GM18520 (cell line): ENCODE data around the gene PXMP4.

Experiments used
- ATAC-seq: cut with Tn5 transposase; IDR thresholded peaks from one replicate; pipeline ENCODE4 v1.9.1; 2021; ENCODE audit not compliant: unreplicated experiment

Gene PXMP4

DNA sequence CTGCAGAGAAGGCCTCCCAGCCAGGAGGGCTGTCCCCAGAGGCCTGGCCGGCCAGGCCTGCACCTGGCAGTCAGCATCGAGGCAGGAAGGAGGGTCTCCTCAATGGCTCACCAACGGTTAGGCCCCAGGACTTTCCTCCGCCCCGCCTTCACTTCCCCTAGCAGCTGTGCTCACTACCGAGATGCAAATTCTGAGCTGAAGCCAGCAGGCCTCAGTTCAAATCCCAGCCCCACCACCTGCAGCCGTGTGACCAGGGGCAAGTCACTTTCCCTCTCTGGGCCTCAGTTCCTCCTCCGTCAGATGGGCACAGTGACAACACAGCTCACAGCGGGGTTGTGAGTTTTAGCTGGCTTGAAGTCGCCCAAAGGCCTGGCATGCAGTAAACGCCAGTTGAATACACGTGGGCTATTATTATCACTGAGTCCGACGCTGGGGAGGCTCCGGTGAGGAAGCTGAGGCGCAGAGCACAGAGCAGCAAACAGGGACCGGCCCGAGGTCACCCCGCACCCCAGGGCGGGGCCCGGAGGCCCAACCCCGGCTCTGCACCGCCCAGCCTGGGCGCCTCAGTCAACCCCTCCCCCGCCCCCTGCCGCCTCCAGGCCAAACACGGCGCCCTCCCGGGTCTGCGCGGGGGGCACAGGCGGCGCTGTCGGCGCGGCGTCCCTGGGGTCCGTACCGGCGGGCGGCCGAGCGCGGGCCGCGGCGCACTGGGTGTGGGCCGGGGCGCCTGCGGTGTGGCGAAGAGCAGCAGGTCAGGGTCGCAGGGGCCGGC, 34.6 kb downstream of the PXMP4 start:
- peak; percentile 16 for ATAC-seq

DNA sequence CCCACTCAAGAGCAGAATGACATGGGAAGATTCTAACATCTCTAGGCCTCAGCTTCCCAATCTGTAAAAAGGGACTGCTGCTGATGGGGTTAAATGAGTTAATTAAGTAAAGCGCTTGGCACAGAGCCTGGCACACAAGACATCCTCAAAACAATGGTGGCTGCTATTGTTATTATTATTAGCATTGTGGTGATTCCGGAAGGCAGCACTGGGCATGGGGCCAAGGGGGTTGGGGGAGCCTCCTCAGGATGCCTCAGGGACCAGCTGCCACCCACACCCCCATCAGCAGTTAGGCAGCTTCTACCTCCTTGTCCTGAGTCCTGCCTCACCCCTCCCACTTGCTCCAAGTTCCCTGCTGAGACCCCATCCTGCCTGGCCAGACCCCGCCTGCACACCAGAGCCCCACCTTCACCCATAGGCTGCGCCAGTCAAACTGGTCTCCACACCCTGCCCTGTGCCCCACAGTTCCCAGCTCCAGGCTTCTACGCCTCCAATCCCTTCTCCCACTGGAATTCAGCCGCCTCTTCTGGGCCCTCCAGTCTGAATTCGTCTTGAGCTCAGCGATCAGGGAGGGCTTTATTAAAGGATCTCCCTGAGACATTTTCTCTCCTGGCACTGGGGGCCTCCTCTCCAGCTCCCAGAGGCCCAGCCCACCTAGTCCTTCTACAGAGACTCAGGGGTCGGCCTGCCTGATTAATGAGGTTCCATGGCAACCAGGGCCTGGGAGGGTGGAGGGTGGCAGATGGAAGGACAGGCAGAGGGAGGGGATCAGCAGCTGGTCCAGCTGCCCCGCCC, 35.4 kb downstream of the PXMP4 start:
- ATAC-seq = no peak

DNA sequence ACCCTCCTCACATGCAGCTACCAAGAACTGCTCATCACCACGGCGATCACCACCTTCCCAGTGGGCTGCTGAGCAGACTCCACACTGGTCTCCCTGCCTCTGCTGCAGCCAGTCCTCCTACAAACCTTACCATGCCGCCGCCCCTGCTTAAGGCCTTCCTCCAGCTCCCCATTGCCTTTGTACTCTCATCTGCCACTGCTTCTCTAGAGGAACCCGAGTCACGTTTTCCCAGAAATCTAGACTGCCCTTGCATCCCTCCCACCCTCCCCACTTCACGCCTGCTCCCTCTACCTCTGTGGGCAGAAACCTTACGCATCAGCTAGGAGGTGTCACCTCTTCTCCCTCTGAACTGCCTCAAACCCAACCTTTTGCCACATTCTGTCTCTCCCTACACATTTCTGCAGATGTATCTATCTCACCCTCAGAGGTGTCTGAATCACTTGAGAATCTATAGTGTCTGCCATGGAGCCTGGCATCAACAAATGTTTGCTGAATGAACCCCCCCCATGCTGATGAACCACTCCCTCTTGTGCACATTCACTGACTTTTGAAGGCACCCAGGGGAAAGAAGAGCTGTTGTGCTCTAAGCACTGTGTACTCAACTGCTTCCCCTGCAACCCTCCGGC, 38.3 kb downstream of the PXMP4 start:
- ATAC-seq = no peak

DNA sequence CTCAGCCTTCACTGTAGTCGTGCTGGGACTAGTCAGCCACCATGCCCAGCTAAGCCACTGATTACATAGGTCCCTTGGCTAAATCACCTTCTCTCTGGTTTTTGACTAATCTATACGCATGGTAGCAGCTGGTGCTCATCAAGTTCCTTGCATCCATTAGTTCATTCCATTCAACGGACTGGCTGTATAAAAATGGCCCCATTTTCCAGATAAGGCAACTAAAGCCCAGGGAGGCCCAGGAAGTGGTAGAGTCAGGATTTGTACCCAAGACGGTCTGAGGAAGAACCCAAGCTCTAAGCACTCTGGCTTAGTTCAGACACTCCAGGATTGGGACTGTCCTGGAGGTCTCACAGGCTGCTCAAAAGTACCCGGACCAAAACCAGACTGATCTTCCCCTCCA, 38.8 kb downstream of the PXMP4 start:
- ATAC-seq = no peak

DNA sequence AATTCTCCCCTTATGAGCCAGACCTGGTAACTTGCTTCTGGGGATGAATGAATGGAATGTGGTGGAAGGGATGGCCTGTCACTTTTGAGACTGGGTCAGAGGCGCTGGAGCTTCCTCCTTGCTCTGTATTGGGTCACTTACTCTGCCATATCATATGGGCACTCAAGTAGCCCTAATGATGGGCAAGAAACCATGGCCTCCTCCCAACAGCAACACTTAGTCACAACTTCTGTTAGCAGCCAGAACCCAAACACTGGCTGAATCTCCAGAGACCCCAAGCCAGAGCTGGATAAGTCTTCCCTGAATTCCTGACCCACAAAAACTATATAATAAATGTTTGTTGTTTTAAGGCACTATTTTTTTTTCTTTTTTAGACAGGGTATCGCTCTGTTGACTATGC, 39.4 kb downstream of the PXMP4 start:
- no peak for ATAC-seq

DNA sequence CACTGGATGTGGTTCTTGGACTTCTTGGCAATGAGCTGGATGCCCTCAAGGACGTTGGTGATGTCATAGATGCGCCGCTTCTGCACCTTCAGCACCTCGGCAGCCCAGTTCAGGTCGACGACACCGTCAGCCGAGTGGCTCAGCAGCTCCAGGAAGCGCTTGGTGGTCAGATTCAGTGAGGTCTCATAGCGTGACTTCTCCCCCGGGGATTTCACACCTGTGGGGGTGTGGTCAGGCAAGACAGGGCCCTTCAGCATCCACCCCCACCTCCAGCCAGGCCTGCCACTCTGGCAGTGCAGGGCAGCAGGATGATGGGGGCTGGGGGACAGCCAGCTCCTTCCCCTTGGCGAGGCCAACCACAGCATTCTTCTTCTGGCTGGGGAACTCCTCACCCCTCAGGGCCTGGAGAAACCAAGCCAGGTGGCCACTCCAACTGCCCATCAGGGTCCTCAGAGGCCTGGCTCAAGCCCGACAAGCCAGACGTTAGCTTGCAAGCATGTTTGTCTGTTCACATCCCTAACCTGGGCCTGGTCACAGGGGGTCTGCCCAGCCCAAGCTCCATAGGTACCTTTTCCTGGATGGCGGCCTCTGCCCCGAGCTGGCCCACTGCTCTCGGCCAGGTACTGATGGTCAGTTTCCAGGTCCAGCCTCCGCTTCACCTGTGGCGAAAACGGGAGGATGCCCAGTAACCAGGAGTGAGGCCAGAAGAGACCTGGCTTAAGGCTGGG, 40.2 kb downstream of the PXMP4 start:
- no peak for ATAC-seq

DNA sequence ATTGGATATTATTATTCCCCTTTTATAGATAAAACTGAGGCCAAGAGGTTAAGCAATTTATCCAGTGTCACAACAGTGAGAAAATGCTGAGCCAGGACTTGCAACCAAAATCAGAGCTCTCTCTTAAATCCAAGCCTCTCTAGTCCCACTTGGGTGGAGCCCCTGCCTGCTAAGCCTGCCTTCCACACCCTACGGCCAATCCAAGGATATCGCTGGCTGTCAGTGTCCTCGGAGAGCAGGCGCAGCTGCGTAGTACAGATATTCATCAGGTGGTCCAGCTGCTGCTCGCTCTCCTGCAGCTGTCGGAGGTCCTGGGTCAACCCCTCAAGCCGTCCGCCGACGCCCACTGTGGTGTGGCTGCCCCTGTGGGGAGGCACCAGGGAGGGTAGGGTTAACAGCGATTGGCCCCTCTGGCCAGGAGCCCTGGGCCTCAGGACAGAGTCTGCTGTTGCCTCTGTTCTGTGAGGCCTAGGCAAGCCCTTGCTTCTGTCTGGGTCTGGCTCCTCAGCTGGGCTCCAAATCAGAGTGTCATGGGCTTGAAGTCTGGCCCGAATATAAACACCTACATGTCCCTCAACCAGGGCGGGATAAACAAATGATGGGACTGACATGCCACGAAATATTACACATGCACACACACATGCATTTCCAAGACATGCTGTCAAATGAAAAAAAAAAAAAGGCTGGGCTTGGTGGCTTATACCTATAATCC, 42.0 kb downstream of the PXMP4 start:
- ATAC-seq = no peak

DNA sequence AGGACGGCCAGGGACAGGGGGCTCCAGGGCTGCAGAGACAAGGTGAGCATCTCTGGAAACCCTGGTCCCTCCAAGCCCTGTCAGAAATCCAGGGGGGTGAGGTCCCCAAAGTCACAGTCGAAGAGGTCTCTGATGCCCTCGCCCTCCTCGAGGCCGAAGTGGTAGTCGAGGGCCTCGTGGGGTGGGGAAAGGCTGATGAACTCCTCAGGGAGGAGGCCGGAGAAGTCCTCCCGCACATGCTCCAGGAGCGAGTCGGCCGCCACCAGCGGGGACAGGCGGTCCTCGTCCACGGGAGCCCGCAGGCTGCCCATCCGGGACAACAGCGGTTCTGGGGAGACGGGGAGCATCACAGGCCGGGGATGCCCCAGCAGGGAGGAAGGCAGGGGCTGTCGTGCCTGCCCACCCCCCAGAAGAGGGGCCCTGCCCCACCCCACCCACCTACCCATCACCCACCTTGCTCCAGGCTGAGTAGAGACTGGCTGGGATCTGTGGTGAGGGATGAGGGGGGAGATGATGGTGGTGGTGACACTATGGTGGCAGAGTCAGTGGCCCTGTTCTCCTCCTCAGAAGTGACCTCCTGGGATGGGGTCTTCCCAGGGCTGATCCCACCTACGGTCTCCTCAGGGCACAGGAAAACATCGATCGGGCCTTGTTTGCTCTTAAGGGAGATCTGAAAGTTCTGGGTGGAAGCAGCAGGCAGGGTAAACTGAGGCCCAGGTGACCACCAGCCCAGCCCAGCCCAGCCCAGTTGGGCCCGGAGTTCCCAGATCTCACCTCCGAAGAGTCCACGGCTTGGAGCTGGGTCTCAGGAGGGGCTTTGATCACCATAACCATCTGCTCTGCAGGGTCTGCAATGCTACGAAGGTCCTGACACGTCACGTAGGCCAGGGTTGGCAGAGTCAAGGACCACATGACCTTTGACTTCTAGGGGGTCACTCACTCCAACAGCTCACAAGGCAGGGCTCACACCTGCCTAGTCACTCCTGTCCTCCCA, 43.2 kb downstream of the PXMP4 start:
- ATAC-seq = no peak

DNA sequence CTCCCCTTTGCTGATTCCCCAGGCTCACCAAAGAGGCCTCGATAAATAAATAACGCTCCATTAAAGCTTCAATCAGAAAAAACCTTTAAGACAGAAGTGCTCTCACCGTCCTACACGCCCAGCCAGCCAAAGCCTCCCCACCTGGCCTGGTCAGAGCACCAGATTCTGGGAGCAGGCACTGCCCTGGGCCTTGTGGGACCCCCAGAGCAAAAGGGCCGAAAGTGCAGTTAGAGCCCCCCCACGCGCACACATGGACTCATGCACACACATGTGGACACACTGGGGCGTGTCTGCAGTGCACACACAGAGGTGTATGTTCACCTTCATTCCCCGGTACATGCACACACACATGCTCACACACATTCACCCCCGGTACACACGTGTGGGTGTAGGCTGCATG, 44.0 kb downstream of the PXMP4 start:
- ATAC-seq = no peak

DNA sequence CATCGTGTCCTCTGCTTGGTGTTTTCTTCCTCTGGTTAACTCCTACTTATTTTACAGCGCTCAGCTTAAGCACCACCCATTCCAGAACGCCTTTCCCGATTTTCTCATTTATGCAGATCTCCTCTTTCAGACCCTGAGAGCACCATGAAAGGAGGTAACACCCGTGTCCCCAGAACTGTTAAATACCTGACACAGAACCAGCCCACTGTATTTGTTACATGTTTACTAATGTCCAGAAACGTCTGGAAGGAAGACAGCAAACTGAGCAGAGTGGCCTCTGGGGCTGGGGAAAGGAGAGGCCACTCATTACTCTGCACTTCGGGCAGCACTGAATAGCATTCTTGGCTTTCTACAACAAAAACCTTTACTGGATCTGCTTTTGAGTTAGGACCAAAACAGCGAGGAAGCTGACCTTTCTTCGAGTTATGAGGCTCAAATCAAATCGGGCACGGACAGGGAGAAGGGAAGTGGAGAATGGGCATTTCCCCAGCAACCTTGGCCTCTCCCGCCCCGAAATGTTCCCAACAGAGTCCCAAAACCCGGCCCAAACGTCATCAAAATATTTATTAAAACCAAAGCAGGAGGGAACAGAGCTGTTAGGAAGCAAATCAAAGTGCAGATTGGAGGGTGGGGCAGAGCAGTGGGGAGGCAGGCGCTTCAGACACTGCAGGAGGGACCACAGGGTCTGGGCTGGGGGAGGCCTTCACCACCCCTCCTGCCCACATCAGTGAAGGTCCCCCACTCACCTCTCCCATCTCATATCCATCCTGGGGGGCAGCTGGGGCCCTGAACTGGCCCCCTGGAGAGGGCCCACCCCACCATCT, 44.8 kb downstream of the PXMP4 start:
- ATAC-seq = no peak

DNA sequence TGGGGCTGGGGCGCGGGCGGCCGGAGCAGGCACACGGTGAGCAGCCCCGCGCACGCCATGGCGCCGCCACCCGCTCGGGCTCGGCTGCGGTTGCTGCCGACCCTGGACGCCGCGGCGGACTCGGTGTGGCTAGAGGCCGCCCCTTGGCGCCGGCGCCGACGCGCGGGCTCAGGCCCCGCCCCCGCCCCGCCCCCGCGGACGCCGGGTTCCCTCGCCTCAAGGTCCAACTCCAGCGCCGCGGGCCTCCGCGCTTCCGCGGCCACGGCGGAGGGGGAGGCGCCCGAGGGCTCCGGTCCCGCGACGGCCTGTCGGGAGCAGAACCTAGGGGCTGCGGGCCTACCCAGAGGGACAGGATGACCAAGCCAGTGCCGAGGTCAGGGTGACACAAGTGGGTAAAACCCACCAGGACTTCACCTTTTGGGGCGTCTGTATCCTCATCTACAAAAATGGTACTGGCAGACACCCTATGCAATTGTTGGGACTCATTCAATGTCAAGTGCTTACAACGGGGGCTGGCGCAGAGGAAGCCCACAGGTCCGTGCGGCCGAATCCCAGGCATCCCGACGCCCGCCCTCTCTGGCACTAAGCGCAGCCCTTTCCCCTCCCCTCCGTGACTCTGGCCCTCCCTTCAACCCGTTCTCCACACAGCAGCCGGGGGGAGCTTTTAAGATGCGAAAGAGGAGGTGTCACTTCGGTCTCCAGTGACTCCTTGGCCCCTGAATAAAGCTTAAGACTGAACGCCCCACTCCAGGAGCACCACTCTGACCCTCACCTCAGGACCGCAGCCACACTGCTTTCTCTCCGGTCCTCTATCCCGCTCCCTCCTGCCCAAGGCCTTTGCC, 45.6 kb downstream of the PXMP4 start, which contains the start of gene NECAB3:
Gene NECAB3 (minus strand): TSS at position 135 of the 842 bp plus-strand sequence. CDS start 76 bp downstream, at position 59.
- peak; percentile 42 for ATAC-seq

DNA sequence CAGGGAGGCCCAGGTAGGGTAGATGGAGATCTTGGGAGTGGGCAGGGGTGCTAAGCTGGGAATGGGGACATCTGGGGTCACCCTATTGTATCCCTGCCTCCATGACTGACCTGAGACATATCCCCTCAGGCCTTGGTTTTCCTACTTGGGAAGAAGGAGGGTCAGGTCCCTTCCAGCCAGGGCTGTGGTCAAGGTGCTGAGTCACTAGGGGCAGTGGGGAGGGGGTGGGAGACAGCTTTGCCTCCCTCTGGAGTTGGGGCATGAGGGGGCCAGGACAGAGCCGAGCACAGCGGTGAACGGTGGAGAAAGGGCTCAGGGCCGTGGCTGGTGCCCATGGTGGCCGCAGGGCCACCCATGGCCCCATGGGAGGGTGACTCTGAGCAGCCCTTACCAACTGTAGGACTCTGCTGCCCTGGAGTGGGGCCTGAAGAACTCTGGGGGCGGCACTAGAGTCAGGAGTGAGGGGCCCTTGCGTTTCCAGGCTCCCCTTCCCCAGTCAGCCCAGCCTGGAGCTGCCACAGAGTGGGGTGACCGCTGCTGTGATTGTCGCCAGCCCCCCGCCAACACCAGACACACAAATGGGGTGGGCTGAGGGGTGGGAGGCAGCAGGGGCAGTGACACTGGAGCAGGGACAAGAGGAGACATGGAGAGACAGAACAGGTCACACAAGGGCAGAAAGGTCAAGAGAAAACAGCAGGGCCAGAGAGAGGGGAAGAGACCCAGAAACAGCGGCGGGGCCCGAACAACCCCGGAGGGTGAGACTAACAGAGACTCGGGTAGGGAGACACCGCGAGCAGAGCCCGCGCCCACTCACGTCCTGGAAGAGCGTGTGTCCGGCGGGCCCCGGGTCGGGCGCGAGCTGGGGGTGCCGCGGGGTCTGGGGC, 46.5 kb downstream of the PXMP4 start:
- ATAC-seq = no peak

DNA sequence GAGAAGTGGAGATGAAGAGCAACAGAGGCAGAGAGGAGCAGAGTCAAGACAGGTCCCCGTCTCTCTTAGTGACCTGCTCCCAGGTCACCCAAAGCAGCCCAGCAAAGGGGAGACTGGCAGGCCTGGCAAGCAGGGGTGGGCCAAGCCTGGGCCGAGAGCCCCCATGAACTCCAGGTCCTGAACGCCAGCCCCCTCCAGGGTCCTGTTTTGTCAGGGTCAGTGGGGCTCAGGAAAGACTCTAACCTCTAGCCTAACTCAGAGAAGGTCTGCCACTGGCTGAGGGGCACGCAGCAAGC, 47.0 kb downstream of the PXMP4 start:
- ATAC-seq = no peak

DNA sequence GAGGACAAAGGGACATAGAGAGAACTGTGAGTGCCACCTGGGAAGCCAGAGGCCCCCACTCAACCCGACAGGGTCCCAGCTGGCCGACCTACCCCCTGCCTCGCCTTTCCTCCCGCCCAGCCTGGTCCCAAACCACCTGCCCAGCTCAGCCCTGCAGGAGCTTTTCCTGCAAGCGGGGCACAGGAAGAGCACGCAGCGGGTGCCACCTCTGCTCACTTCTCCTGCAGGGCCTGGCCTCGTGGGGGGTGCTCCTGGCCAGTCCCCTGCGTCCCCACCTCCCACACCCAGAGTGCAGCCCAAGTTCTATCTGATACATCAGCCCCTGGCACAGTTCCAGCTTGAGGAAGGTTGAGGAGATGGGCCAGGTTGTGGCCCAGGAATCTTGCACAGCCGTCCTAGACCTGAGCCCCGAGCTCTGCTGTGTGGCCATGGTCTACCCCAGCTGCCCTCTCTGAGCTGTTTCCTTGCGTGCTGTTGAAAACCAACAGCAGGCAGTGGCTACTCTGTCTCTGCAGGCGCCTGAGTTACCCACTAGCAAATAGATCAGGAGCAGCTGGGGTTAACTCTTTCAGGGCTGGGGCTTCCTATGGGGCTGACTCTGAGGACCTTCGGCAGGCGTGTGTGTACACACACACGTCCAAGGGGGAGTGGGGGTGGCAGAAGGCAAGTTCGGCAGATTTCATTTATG, 47.5 kb downstream of the PXMP4 start:
- ATAC-seq = no peak

DNA sequence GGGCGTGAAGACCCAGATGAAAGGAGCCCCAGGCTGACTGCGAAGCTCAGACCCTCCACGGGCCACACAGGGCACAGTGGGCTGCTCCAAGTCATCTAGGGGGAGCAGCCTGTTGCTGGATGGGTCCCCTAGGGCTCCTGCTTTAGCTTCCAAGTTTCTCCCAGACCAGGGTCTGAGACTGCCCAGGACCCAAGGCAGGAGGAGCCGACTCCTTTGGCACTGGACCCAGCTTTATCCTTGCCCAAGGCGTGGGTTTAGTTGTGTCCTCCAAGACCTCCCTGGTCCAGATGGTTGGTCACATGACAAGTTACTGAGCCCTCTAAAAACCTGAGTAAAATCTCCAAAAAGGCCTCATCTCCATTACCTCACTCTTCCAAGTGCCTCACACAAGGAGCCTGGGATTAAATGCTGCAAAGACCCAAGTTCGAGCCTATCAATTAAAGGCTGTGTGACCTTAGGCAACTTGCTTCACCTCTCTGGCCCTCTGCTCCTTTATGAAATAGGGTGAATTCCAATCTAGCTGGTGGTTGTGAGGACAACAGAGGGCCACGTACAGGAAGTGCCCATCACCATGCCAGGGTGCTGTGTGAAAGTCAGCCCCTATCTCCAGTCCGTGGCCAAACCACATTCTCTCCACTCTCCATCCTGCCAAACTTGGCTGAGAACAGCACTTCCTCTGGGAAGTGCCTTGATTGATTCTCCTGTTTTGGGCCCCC, 48.4 kb downstream of the PXMP4 start:
- ATAC-seq = no peak
